Stomach (tissue), 4 donors: ENCODE results near the gene DPYSL3.

Experiments used
- CTCF ChIP-seq, 7 experiments: fragments of 450-650 bp in 4 of 7; fragments of 200-600 bp in 3 of 7; sonication (generic) in 3 of 7; IDR thresholded peaks; one replicate each; pipeline ENCODE4 v1.5.1; 2016 to 2019; ENCODE audit warnings: antibody characterized with exemption in 7 of 7, control low read depth in 2 of 7, mild to moderate bottlenecking in 1 of 7
- POLR2AphosphoS5 ChIP-seq, 3 donors: sonication (generic); formaldehyde crosslinking; IDR thresholded peaks; one replicate each; pipeline ENCODE4 v1.6.1; 2016; ENCODE audit warnings: antibody characterized with exemption in 3 of 3

GRCh38 chr5:147557876-147558745, 48.2 kb upstream of the DPYSL3 start:
- no peak for TF ChIP-seq CTCF (IDR thresholded peaks at IDR 0.05)
- TF ChIP-seq POLR2AphosphoS5 (IDR thresholded peaks at IDR 0.05) = no peak
